GM19025 (cell line): Measurements from ENCODE around the gene AUH.
"Not testable (repeated sequence)": the region's sequence is repeated elsewhere in the genome, so short reads cannot be mapped to it uniquely, and the experiment has no call there.

ENCODE experiments used
- ATAC-seq: cut with Tn5 transposase; IDR thresholded peaks from one replicate; pipeline ENCODE4 v1.9.1; 2021; ENCODE audit warnings: mild to moderate bottlenecking, low read depth, moderate library complexity; ENCODE audit not compliant: unreplicated experiment

The AUH gene, protein sequence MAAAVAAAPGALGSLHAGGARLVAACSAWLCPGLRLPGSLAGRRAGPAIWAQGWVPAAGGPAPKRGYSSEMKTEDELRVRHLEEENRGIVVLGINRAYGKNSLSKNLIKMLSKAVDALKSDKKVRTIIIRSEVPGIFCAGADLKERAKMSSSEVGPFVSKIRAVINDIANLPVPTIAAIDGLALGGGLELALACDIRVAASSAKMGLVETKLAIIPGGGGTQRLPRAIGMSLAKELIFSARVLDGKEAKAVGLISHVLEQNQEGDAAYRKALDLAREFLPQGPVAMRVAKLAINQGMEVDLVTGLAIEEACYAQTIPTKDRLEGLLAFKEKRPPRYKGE

DNA sequence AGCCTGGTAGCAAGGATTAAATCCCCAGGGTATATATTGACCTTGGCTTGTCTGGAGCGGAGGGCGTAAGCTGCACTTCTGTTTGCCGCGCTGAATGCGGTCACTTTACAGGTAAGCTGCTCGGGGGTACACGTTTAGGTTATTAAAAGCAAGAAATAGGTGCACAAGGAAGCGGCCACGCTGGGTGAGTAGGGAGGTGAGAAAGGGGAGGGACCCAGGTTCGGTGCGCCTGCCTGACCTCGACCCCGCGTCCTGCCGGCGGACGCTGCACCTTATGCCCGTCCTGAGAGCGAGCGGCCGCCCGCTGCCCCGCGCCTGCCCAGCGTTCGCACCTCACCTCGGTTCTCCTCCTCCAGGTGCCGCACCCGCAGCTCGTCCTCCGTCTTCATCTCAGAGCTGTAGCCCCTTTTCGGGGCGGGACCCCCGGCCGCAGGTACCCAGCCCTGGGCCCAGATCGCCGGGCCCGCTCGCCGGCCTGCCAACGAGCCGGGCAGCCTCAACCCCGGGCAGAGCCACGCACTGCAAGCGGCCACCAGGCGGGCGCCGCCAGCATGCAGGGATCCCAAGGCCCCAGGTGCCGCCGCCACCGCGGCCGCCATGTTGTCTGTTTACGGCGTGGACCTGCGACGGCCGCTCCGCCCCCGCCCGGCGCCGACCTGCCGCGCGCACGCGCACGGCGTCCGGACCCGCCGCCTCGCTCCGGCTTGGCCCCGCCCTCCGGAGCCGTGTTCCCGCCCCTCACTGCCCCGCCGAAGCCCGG is at the start of gene AUH:
TSS of gene AUH (minus strand) at position 628 of the 760 bp plus-strand sequence. CDS start at position 599, 29 bp downstream.
- peak; percentile 94 for ATAC-seq

DNA sequence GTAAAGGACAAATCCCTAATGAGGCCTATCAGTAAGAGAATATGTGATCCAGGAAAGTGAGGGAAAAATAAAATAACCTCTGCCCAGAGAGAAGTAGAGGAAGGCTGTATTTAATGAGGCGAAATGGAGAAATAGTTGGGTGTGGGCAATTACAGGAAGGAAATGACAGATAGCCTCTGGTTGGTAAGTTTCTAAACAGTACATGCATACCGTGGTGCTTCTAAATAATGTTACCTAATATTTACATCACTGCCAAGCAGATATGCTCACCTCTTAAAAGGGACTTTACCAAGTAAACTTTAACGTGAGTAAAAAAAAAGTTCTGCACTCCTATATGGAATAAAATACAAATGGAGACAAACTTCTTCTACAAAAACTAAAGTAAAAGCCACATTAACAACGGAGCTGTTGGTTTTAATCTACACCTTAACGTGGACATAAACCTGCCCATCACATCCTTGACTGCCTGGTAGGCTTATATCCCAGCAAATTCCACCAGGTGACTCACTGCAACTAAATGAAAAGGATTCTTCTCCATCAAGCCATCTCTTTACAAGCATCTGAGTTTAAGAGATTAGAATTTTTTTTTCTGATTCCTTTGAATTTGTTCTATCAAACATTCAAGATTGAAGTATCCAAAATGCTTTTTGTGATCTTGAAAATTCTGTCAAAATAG is 49.5 kb upstream of the AUH start:
- no peak for ATAC-seq

DNA sequence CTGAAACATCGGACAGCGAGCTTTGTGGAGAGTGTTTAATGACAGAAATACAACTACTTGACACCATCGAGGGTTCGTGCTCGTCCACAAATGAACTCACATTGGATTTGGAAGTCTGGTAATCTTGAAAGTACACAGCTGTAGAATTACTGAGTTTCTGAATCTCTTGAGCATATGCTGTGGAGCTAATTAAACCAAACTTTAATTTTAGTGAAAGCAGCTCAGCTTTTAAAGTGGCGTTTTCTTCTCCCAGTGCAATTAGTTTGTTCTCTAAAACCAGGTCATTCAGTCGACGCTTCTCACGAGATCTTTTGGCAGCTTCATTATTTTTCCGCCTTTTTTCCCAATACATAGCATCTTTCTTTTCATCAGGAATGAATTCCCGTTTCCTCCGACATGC is 48.4 kb upstream of the AUH start:
- ATAC-seq: no peak

DNA sequence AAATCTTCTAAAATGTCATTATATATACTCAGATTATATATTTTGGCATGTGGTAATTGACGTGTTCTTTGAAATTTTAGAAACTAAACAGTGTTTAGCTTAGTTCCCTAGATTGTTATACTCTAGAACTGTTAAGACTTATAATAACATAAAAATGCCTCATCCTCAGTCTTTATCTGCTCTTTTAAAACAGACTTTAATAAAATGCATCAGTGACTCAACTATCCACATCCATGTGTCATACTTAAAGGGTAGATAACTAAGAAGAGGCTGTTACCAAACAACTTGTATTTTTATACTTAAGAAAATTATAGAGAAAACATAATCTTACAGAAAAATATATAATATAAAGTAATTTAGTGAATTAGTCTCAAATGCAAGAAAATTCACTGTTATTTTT is 46.8 kb upstream of the AUH start:
- no peak for ATAC-seq

DNA sequence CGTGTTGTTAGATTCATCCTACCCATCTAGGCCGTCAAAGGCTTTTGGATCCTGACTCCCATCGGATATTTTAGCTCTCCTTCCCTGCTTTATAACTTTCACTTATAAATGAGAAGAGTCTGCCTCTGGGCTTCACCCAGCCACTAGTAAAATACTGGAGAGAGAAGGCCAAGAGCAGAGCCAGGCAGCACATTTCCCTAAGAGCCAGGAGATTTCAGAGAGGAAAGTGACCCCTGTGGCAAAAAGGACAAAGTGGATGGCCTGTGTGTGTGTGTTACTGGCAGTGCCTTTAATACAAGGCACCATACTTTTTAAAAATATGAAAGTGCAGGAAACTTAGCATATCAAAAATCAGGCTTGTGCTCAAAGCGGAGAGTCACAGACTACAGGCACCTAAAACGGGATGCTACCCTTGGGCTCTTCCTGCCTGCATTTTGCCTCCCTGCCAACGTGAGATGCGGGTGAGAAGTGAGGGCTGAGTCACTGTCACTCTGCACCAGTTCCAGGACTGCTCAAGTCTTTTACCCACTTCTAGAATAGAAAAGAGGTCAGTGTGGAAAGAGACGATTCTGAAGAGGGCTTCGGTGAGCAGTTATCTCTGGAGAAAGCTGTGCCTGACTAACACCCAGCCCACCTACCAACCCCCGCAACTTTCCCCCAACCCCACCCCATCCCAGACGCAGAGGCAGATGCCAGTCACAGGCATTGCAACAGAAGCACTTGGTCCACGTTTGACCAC is 46.0 kb upstream of the AUH start:
- ATAC-seq: no peak

DNA sequence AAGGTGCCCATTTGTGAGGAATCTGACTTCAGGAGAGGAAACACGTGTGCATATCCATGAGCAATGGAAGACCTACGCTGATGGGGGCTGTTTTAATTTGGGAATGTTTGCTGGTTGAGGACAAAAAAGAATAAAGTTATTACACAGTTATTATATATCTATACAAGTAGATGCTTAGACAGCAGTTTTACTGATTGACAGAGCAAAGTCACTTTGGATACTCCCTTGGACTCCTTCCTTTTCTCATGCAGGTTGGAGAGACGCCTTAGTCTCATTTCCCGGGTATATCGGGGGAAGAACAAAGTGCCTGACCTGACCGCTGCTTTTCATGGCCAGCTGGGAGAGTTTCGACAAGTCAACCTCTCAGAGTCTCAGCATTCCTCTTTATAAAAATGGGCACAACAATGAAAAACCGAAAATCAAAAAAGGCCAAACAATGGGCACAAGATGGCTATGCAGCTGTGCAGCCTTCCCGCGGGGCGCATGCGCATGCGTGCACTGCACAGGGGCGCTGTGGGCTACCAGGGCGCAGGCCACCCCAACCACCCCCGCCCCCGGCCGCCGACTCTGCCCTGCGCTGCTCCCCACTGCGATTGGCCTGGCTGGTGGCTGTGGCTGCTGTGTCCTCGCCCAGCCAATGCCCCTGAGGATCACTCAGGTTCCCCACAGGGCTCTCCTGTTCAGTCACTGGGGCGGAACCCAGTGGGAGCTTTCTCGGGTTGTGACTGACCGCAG is 43.8 kb upstream of the AUH start:
- ATAC-seq: no peak

DNA sequence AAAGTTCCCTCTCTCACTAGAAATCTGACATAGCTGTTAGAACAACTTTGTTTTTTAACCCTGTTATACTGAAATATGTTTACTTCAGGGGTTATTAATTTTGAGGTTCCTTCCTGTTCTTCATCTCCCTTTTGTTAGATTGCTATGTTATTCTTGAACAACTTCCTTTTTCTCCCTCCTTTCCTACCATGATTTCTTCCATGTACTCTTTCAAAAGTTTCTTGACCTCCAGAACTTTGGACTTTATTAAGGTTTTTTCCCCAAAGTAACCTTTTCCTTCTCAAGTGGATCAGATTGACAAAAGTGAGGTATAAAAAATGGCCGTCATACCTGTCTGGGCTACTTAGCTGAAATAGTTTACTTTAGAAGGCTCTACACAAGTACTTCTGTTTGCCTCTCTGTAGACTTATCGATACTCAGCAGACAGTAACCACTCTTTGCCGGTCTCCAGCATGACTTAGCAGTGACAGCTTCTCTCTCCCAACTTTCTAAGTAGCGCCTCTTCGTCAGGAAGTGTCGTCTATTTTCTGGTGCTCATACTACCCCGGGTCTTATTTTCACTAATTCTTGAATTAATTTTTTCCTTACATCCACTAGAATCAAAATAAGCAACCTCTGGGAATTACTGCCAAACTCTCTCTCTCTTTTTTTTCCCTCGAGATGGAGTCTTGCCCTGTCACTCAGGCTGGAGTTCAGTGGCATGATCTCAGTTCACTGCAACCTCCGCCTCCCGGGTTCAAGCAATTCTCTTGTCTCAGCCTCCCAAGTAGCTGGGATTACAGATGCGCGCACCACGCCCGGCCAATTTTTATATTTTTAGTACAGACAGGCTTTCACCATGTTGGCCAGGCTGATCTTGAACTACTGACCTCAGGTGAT is 42.2 kb upstream of the AUH start:
- ATAC-seq: no peak

DNA sequence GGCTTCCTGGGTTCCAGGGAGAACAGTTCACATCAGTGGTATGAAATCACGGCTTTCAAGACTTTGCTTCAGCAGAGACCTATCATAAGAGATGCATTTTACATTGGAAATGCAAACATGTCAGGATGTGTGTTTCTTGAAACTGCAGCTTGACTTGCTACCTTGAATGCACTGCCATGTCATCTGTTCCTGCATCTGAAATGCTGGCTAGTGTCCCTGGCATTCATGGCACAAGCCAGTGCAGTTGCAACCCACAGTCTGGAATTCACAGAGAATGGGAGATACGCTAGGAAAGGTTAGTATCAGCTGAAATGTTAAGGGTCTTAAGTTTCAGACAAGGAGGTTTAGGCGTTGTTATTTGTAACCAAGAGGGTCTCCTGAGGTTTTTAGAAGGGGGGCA is 37.2 kb upstream of the AUH start:
- ATAC-seq: no peak

DNA sequence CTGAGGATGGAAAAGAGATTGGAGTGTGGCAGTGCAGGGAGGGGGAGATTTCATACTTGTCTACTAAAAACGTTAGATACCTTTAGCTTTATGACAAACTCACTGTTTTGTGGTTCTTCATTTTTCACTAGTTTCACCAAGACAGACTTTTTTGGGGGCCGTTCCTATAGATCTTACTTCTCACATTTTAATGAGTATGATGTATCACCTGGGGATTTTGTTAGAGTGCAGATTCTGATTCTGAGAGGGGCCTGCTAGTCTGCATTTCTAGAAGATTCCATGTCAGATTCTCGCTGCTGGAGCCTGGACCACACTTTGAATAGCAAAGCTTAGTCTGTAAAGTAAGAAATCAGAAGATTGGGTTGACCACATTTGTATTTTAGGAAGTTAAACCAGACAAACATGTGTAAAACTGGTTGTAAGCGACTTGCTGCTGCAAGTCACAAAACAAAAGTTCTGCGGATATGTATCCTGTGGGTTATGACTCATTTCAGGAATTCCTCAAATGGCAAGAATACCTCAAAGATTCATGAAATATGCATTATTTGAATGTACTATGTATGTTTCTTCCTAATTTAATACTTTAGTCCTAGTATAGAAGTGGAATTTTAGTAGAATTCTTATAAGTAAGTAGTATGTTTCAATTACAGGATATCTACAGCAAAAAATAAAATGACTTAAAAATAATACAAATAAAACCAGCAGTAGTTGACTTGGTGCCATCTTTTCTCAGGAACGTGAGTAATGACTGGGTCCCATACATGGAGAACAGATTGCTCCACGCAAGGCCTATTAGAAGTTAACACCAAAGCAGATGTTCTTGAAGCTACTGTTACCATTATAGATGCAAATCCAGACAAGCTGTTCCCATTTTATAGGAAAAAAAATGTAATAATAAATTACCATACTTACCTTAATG is 34.1 kb upstream of the AUH start:
- ATAC-seq: no peak

DNA sequence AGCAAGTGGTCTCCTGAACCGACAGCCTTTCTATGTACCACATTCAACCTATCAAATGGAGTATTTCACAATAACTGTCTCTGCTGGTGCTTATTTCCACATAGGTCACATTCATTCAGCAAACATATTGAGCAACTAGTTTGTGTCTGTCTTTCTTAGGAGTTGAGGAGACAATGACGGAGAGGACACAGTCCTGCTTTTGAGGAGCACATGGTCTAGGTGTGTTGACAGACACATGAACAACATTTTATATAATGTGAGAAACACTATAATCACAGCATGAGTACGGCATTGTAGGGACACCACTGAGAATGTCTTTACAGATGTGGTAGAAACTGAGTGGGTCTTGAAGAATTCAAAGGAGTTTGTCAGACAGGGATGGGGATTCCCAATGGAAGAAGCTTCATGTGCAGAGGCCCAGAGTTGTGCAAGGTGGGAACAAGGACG is 33.4 kb upstream of the AUH start:
- no peak for ATAC-seq

DNA sequence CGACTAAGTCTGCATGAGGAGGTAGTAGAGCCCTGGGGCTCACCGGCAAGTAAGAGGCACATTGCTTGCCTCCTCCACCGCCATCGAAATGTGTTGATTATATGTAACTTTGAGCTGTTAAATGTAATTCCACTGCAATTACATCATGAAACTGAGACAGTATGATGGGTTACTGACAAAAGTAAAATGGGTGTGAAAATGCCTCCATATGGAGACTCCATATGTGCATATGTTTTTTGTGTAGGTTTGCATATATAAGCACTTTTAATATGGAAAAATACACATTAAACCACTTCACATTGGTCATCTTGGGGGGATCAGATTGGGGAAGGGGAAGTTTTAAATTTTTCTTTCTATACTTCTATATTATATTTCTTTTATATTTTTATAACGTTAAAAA is 32.1 kb upstream of the AUH start:
- no peak for ATAC-seq

DNA sequence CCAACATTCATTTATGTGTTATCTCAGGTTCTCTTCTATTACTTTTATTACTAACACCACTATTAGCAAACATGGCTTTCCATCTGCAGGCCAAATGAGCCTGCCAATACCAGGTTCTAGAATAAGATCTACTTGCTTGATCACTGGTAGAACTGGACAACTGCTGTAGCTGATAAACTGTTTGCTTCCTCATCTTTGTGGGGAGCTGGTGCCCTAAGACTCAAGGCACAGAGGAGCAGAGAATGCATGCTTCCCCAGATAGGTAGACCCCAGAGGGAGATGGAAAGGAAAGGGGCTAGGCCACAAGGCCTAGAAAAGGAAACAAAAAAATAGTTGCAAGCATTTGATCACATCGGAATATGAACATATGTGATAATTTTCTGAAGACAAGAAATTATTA is 30.7 kb upstream of the AUH start:
- ATAC-seq: no peak

DNA sequence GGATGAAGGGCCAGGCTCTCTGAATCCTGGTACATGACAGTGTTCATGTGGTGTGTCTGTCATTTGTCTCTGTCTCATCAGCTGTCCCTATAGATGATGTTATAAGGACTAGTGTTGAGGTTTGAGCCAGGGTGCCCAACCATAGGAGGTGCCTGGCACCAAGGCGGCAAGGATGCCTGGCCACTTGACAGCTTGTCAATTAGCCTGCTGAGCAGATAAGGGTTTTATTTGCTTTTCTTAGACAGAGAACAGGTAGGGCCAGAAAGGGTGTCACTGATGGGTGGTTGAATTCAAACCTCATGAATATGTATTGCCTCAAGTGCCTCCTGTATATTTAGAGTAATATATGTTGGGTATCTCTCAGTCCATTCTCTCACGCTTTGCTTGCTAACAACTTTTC is 30.1 kb upstream of the AUH start:
- ATAC-seq: no peak

DNA sequence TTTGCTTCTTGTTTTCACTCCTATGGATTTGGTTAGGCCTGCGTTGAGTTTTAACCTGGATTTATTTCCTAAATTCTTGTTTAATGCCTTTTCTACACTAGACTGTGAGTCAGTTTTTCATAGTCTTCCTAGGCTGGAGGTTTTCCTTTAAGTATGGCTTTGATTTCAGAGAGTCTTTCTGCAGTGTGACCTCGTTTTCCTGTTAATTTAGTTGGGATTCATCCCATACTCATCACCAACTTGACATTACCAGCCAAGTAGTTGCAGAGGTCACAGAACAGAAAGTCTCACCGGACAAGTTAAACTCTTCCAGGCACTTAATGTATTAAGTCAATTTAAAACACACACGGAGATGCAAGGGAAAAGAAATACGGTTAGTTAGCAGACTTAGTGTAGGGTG is 29.7 kb upstream of the AUH start:
- ATAC-seq: no peak

DNA sequence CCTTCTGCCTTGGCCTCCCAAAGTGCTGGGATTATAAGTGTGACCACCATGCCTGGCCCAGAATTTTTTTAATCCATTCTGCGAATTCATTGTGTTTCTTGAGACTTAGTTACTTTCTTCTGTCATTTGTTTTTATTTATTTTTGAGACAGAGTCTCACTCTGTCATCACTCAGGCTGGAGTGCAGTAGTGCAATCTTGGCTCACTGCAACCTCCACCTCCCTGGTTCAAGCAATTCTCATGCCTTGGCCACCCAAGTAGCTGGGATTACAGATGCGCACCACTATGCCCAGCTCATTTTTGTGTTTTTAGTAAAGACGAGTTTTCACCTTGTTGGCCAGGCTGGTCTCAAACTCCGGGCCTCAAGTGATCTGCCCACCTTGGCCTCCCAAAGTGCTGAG is 28.0 kb upstream of the AUH start:
- ATAC-seq: not testable (repeated sequence)

DNA sequence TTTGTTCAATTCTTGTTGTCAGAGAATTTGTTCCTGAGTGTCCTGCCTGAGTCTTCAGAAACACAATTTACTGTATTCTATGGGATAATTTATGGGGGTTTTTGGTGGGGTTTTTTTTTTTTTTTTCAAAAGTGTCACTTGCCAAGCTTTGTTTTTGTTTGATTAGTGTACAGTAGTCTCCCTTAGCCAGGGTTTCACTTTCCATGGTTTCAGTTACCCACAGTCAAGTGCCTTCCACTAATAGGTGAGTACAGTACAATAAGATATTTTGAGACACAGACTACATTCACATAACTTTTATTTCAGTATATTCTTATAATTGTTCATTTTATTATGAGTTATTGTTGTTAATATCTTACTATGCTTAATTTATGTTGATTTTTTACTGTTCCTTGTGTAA is 25.0 kb upstream of the AUH start:
- no peak for ATAC-seq

DNA sequence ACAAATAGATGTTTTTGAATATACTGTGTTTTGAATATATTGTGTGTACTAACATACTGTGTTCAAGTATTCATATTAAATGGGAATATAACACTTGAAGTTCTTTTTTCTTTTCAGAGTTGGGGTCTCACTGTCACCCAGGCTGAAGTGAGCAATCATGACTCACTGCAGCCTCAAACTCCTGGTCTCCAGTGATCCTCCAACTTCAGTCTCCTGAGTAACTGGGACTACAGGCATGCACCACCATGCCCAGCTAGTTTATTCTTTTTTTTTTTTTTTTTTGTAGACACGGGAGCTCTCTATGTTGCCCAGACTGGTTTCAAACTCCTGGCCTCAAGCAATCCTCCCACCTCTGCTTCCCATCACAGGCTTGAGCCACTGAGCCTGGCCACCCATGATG is 23.2 kb upstream of the AUH start:
- ATAC-seq: no peak

DNA sequence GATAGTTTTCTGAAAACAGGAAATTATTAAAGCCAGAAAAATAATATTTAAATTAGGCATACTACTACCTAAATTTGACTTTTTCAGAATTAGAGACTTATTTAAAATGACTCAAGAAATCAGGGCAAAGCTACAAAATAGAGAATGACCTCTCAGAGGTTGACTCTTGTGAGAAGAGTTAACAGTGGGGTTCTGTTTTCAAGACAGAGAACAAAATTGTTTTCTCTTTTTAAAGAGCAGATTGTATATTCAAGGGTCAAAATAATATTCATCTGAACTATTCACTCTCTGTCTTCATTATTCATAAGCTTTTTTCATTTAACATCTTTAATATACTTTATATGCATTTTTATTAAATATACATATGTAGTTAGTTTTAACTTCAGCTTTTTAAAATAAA is 21.9 kb upstream of the AUH start:
- ATAC-seq: no peak
